ENCODE measurements around the gene PNKD.

PNKD gene

DNA sequence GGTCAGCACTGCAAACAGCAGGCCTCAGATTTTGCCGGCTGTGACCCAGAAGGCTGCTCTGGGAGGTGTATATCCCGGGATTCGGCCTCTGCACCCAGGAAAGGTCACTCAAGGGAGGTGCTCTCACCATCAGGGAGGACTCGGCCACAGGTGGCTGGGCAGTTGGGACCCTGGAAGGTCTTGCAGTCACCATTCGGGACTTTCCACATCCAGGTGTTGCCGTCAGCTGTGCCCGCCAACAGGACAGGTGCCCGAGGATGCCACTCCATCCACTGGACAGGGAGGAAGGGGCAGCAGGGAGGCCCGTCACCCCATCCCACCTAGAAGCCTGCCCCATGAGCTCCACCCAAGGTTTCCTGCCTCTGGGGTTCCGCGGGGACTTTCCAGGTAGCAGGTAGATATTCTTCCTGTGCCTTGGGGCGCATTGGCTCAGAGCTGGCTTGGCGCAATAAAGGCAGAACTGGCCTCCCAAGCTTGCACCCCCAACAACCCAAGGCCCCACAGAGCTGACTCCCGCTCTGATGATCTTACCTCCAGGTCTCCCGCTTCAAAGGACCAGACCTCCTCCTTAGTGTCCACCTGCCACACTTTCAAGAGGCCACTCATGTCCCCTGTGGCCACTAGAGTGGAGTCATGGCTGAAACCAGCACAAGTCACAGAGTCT is 3.9 kb upstream of the PNKD start:
- TF ChIP-seq, protein P1, sequence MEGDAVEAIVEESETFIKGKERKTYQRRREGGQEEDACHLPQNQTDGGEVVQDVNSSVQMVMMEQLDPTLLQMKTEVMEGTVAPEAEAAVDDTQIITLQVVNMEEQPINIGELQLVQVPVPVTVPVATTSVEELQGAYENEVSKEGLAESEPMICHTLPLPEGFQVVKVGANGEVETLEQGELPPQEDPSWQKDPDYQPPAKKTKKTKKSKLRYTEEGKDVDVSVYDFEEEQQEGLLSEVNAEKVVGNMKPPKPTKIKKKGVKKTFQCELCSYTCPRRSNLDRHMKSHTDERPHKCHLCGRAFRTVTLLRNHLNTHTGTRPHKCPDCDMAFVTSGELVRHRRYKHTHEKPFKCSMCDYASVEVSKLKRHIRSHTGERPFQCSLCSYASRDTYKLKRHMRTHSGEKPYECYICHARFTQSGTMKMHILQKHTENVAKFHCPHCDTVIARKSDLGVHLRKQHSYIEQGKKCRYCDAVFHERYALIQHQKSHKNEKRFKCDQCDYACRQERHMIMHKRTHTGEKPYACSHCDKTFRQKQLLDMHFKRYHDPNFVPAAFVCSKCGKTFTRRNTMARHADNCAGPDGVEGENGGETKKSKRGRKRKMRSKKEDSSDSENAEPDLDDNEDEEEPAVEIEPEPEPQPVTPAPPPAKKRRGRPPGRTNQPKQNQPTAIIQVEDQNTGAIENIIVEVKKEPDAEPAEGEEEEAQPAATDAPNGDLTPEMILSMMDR (IDR thresholded peaks at IDR 0.05; ENCODE audit: low read depth, low read length): no peak
- H3K4me3 ChIP-seq (ENCODE audit: low read depth, low read length): no peak overlapping the region
- no peak for DNase-seq
- H3K4me1 ChIP-seq: peaks cover 18% of the 10 kb centered on the region
- H3K9me3 ChIP-seq: no peaks in the 10 kb centered on the region
- no peaks in the 10 kb centered on the region for H3K27me3 ChIP-seq
- peaks cover 14% of the 10 kb centered on the region for H3K36me3 ChIP-seq

GRCh38 chr2:218267259-218267658 is 3.1 kb upstream of the PNKD start:
- Histone ChIP-seq H3K4me1 (peaks cover 10% of the 10 kb centered on the region), H3K36me3 (peaks cover 14% of the 10 kb centered on the region), H3K9me3 (no peaks in the 10 kb centered on the region), H3K27me3 (no peaks in the 10 kb centered on the region), H3K4me3 (ENCODE audit: low read depth, low read length) (no peak overlapping the region)
- DNase-seq: no peak
- TF ChIP-seq, protein P1 (IDR thresholded peaks at IDR 0.05; ENCODE audit: low read depth, low read length): no peak

GRCh38 chr2:218270721-218271486 is 585 bp downstream of the PNKD start:
- Histone ChIP-seq H3K27me3 (no peaks in the 10 kb centered on the region), H3K36me3 (peaks cover 14% of the 10 kb centered on the region), H3K4me1 (no peaks in the 10 kb centered on the region), H3K4me3 (ENCODE audit: low read depth, low read length) (peak overlapping the region; percentile 99), H3K9me3 (no peaks in the 10 kb centered on the region)
- DNase-seq: no peak
- TF ChIP-seq, protein P1 (IDR thresholded peaks at IDR 0.05; ENCODE audit: low read depth, low read length): no peak

DNA sequence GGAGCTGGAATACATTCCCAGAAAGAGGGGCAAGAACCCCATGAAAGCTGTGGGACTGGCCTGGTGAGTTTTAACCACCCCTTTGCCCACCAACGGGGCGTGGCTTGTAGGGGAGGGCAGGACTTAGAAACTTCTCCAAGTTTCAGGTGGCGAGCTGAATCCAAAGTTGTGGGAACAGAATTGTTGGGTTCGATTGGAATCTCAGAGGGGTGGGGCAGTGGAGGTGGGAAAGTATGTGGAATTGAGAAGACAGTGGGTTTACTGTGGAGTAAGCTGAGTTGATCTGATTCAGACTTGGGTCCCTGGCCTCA is 1.1 kb downstream of the PNKD start:
- Histone ChIP-seq H3K27me3 (no peaks in the 10 kb centered on the region), H3K9me3 (no peaks in the 10 kb centered on the region), H3K4me1 (no peaks in the 10 kb centered on the region), H3K36me3 (peaks cover 13% of the 10 kb centered on the region), H3K4me3 (ENCODE audit: low read depth, low read length) (peak overlapping the region; percentile 99)
- TF ChIP-seq, protein P1 (IDR thresholded peaks at IDR 0.05; ENCODE audit: low read depth, low read length): no peak
- no peak for DNase-seq

GRCh38 chr2:218271865-218272530 is 1.7 kb downstream of the PNKD start:
- Histone ChIP-seq H3K9me3 (no peaks in the 10 kb centered on the region), H3K27me3 (no peaks in the 10 kb centered on the region), H3K36me3 (peaks cover 11% of the 10 kb centered on the region), H3K4me3 (ENCODE audit: low read depth, low read length) (peak overlapping the region; percentile 99), H3K4me1 (no peaks in the 10 kb centered on the region)
- no peak for DNase-seq
- TF ChIP-seq, protein P1 (IDR thresholded peaks at IDR 0.05; ENCODE audit: low read depth, low read length): no peak

Data from BE2C (cell line).